DMS 273 (cell line): ENCODE measurements around the gene ARHGAP26.

ENCODE experiments used
- DNase-seq: peaks from one replicate; lab custom pipeline; 2025; ENCODE audit not compliant: unreplicated experiment; lab: John Stamatoyannopoulos, UW

The ARHGAP26 gene

GRCh38 chr5:143210576-143210975 lies 440.4 kb downstream of the ARHGAP26 start:
- no peak for DNase-seq

GRCh38 chr5:143212261-143212660 lies 442.1 kb downstream of the ARHGAP26 start:
- no peak for DNase-seq

DNA sequence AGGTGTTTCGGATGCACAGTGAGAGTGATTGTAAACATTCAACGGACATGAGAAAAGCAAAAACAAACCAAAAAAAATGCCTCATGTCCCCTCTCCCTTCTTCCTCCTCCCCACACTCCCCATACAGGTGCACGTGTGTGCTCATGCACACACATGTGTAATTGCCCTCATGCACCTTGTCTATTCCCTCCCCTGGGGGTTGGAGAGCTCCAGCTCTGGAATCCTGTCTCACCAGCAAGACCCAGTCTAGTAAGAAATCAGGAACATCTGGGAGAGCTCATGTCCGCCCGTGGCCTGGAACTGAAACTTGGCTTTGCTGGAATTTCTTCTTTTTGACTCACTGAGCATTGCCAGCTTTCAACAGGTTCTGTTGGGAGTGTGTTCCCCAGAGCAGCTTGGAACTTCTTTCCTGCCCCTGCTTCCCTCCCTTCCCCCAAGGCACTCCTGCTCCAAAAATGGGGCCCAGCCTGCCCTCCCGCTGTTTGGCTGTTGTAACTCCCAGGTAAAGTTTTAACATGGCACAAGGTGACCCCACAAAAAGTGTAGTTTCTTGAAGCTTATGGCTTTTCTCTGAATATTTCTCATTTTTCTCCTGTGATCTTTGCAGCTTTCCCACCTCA lies 443.2 kb downstream of the ARHGAP26 start:
- peak; percentile 60 for DNase-seq

DNA sequence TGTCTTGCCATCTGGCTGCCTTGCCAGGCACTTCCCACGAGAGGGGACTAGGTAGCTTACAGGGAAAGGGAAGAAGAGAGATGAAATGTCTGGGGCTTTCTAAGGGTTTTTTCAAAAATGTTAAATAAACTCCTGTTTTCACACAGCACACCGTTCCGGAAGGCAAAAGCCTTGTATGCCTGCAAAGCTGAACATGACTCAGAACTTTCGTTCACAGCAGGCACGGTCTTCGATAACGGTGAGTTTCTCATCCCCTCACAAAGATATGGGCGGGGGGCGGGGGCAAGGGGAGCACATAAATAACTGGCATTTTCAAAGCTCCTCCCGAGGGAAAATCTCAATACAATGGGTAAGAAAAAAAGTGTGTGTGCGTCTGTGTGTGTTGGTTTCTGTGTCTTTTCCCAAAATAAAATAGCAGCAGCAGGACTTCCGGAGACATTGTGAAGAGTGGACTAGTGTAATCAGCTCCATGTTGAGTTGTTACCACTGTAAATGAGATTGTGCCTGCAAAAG lies 443.7 kb downstream of the ARHGAP26 start:
- DNase-seq, result peak; percentile 62

DNA sequence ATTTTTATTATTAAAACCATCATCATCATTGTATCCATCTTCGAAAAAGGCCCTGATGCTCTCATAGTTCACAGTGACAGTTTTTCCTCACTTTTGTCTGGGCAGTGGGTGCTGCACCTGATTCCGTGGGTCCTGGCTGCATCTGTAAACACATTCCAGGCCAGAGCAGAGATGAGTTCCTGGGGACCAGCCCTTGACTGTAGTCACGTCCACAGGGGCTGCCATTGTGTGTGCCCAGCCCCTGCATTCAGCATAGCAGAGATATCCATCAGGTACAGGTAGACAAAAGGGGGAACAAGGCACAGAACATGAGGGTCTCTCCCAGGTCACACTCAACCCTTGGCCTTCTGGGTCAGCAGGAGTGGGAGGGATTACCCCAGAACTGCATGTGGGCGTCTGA lies 444.3 kb downstream of the ARHGAP26 start:
- no peak for DNase-seq

GRCh38 chr5:143214890-143215289 lies 444.7 kb downstream of the ARHGAP26 start:
- DNase-seq, result no peak

DNA sequence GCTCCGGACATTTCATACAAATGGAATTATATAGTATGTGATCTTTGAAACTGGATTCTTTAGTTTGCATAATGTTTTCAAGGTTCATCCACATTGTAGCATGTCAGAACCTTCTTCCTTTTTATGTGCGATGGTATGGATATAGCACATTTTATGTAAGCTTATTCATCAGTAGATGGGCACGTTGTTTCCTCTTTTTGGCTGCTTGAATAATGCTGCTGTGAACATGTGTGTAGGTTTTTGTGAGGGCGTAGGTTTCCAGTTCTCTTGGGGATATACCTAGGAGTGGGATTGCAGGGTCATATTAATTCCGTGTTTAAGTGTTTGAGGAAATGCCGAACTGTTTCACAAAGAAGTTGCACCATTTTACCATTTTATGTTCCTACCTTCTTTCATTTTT lies 445.5 kb downstream of the ARHGAP26 start:
- no peak for DNase-seq

- DNase-seq, result no peak
Measured at GRCh38 chr5:143216211-143216610, 446.0 kb downstream of the ARHGAP26 start.

GRCh38 chr5:143217065-143217803 lies 447.1 kb downstream of the ARHGAP26 start:
- no peak for DNase-seq

DNA sequence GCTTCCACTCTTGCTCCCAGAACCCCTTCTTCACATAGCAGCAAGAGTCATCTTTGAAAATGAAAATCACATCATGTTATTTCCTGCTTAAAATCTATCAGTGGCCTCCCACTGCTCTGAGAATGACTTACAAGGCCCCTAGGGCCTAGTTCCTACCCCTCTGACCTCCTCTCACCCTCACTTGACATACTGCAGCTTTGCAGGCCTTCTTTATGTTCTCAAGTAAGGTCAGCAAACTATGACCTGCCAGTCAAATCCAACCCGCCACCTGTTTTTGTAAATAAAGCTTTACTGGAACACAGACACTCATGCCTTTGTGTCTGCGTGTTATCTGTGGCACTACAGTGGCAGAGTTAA lies 447.6 kb downstream of the ARHGAP26 start:
- DNase-seq, result no peak

DNA sequence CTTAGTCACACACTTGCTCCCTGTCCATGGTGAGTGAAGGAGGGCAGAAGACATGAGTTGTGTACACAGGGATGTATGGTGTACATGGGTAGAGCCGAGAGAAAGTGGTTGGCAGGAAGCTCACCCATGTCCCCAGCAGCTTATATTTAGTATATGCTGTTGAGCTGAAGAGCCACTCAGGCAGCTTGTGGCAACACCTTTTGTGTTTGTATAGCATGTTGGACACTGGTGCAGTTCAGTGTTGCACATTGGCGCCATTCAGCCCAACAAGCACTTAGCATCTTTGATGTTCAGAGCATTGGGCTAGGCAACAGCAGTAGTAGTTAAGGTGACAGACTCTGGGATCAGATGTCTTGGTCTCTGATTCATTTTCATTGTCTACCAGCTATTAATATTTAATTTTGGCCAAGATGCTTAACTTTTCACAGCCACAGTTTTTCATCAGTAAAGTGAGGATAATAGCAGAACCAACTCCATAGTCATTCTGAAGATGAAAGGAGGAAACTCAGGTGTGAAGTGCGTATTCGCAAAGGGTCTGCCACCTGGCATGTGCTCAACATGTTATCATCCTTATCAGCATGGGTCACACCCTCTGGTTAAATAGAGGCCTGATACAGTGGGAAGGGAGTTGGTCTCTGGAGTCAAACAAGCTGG lies 448.5 kb downstream of the ARHGAP26 start:
- DNase-seq, result no peak

GRCh38 chr5:143219696-143220095 lies 449.5 kb downstream of the ARHGAP26 start:
- DNase-seq, result no peak

DNA sequence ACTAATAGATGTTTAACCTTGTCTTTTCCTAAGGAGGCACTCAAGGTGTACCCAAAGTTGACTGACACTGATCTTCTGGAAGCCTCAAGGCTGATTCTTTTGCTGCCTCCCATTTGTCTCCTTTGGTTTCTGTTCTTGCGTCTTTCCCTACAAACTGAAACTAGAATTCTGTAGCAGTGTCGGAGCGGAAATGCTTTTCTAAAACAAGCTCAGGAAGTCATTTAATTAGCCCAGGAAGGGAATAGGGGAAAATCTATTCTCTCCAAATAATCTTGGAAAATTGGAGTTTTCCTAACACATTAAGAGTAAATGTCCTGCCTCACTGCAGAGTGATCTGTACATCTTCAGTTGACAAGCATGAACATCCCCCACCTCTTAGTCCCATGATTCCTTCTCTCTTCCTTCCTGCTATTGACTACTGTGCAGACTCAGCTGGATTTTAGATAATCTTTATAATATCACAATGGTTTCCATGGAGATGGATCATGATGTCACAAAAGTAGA lies 450.6 kb downstream of the ARHGAP26 start:
- no peak for DNase-seq

GRCh38 chr5:143222287-143223231 lies 452.4 kb downstream of the ARHGAP26 start:
- DNase-seq, result peak; percentile 69

- DNase-seq, result no peak
Measured at GRCh38 chr5:143224672-143225071, 454.5 kb downstream of the ARHGAP26 start.

DNA sequence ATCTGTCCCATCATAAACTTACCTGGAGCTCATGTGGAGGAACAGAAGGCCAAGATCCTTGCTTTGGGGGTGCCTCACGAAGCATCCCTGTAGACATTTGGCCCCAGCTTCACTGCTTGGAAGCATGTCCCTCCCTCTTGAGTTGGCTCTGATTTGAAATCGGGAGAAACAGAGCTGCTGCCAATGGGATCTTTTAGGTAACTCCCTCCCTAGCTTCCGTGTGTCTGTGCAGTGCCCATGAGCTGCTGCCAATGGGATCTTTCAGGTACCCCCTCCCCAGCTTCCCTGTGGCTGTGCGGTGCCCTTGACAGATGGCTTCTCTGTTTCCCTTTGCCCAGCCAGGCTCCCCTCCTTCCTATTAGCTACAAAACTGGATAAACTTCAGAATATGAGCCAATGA lies 455.3 kb downstream of the ARHGAP26 start:
- peak; percentile 36 for DNase-seq

DNA sequence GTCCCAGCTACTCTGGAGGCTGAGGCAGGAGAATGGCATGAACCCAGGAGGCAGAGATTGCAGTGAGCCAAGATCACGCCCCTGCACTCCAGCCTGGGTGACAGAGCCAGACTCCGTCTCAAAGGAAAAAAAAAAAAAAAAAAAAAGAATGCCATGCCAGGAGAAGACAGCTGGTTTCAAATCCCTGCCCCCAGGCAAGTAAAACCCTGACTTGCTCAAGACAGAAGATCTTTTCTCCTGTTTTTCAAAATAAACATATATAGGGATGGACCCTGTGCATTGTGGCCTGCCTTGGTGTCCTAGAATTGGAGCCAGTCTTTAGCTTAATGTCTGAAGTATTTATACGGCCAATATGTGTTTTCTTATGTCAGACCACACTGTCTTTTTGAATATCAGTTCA lies 456.2 kb downstream of the ARHGAP26 start:
- peak; percentile 46 for DNase-seq

DNA sequence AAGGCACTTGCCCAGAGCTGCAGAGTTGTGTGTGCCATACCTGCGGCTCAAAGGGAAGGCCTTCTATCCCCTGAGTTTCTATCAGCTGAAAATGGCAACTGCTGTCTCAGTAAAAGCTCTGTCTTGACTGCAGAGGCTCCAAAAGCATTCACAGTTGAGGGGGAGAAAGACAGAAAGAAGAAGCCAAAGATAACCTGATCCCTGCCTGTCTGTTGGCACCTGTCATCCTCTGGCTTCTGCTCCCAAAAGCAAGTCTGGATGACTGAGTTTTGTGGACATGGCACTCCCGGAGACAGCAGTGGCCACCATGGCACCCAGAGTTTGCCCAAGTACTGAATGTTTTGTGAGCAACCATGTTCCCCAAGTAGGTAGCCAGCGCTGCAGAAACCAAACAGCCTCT lies 456.7 kb downstream of the ARHGAP26 start:
- no peak for DNase-seq

- DNase-seq, result no peak
Measured at GRCh38 chr5:143227301-143227700, 457.1 kb downstream of the ARHGAP26 start.

GRCh38 chr5:143228597-143229293 lies 458.6 kb downstream of the ARHGAP26 start:
- no peak for DNase-seq
